HG03108 (cell line): ENCODE data around the gene CERS6.
"Not testable (repeated sequence)": the region's sequence is repeated elsewhere in the genome, so short reads cannot be mapped to it uniquely, and the experiment has no call there.

ENCODE experiments used
- ATAC-seq: cut with Tn5 transposase; IDR thresholded peaks from one replicate; pipeline ENCODE4 v1.9.1; 2021; ENCODE audit warnings: moderate library complexity; ENCODE audit not compliant: unreplicated experiment

CERS6 gene

DNA sequence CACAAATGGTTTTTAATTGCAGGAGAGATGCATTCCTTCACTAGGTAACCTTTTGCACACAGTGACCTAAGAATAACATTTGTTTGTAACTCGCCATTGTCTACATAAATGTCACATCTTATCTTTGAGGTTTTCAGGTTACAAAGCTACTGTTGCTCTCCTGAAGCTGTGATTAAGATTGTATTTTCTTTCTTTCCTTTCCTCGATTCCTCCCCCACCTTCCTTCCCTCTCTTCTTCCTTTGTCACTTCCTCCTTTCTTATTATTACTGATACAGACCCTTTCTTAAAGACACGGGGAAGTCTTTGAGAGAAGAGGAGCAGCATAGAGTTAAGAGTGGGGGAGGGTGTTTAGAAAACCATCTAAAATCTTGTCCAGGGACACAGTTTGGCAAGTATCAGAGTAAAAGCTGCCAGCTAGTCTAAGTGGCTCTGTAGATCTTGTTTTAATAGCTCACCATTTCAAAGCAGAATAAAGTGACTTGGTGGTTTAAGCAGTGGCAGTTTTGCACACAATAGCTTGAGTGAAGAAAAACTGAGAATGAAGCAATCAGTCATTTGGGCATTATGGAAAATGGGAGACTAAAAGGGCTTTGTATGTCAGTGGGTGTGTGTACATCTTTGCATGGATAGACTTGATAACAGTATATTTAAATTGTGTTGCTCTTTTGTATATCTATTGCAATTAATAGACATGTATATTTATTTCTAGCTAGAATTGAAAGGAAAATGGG is 10.9 kb downstream of the CERS6 start:
- no peak for ATAC-seq

DNA sequence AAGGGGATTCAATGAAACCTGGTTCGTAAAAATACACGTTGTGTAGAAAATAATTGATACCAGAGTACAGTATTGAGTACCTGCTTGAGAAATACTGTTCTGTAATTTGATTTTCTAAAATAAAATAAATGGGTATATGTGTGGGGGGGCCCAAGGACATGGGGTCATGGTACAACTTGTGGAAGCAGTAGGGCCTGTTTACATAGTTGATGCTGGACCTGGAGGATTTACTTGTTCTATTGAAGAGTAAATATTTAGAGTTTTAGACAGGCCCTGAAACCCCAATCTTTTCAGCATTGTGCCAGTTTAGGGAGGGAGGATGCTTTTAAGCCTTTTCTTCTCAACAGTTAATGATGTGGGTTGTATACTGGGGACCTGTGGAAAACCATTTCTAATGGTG is 11.7 kb downstream of the CERS6 start:
- ATAC-seq, result no peak

DNA sequence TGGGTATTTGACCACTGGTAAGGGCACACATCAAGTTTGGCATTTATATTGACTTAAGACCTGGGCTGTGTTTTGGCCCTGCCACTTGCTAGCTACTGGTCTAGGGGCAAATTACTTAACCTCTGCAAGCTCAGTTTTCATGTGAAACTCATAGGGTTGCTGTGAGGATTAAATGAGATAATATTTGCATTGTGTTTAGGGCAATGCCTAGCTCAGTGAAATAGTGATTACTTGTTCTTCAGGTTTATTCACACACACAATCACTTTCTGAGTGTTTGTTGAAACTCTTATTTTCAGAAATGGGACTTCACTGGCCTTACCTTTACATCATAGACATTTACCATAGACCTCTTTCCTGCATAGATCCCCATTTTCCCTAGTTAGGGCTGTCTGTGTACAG is 12.3 kb downstream of the CERS6 start:
- no peak for ATAC-seq

DNA sequence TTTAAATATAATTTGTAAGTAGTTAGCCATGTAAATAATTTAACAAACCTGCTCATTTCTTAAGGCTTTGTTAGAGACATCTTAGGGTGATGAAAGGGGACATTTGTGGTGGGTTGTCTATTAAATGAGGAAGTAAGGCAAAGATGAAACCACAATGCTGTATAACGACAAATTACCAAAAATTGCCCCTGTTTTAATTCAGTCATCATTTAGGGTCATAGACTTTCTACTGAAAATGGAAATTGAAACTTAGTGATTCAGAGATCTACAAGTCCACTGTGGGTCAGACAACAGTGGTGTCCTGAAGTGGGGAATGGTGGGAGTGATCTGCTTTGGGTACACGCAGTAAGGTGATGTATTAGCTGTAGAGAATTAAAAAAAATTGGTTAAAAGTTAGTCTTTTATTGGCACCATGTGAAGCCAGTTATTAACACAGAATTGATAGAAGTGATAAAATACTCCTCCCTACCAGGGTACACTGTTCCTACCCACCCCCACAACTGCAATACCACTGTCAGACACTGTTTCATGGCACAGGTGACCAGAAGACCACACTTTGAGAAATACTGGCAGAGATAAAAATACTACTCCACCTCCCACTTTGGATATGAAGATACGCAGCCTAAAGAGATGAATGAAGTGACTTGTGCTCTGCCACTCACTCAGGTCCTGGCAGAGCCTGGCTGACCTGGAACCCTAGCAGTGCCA is 13.4 kb downstream of the CERS6 start:
- ATAC-seq, result peak; percentile 52

- ATAC-seq, result peak; percentile 34
Measured at GRCh38 chr2:168470320-168471162, 14.5 kb downstream of the CERS6 start.

GRCh38 chr2:168471163-168471475 is 15.0 kb downstream of the CERS6 start:
- ATAC-seq, result no peak

DNA sequence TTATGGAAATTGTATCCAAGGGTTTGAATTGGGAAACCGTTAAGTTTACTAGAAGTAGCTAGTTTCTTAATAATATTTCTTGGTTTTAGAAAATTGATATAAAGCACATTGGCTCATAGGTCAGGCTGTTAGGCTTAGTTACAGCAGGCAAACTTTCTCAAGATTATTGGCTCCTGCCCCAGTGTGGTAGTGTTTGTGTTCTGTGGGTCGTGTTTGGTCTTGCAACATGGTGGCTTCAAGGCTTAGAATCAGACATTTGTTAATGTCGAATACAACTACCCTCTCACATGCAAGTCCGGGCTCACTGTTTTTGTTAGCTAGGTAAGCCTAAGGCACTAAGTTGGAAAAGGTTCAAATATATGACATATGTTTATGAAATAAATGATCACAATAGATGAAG is 19.6 kb downstream of the CERS6 start:
- ATAC-seq, result no peak

GRCh38 chr2:168478206-168478605 is 22.1 kb downstream of the CERS6 start:
- no peak for ATAC-seq

- no peak for ATAC-seq
Measured at GRCh38 chr2:168480356-168480755, 24.3 kb downstream of the CERS6 start.

DNA sequence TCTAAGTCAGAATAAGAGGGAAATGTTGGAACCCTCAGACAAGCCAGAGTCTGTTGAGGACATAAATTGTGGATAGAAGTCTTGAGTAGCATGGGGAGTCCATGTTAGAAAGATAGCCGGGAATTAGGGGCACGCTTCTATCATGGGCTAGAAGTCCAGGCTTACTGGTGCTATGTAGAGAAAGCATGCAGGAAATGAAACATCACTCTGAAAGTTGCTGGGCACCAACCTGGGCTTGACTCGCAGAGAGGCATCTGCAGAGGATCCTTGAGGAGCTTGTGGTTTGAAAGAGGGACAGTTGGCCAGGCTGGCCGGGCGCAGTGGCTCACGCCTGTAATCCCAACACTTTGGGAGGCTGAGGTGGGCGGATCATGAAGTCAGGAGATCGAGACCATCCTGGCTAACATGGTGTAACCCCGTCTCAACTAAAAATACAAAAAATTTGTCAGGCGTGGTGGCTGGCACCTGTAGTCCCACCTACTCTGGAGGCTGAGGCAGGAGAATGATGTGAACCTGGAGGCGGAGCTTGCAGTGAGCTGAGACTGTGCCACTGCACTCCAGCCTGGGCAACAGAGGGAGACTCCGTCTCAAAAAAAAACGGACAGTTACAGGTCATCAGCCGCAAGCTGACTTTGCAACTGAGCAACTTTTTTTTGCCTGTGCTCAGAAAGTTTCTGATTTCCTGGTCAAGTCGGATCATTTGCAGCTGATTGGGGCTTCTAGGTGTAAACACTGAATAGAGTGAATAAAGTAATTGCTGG is 24.9 kb downstream of the CERS6 start:
- ATAC-seq, result no peak

GRCh38 chr2:168482269-168482668 is 26.2 kb downstream of the CERS6 start:
- no peak for ATAC-seq

GRCh38 chr2:168482952-168483831 is 27.1 kb downstream of the CERS6 start:
- no peak for ATAC-seq

- no peak for ATAC-seq
Measured at GRCh38 chr2:168486477-168486876, 30.4 kb downstream of the CERS6 start.

- ATAC-seq, result peak; percentile 88
Measured at GRCh38 chr2:168490015-168490874, 34.2 kb downstream of the CERS6 start.

GRCh38 chr2:168490946-168491605 is 35.0 kb downstream of the CERS6 start:
- no peak for ATAC-seq

GRCh38 chr2:168491728-168492127 is 35.7 kb downstream of the CERS6 start:
- not testable (repeated sequence) for ATAC-seq

DNA sequence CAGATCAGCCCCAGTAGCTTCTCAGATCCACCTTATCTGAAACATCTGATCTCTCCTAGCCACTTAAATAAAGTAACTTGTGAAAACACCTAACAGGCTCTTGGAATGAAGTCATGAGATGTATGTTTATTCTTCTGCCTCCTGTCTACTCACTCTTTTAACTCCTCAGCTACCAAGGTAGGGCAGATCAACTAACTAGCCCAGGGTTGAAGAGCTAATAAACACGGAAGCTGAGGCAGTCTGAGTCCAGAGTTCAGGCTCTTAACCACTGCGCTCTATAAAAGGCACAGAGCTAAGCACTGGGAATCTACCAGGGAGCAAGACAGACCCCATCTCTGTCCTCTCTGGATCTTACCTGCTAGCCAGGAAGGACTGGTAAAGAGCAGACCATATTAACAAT is 37.1 kb downstream of the CERS6 start:
- ATAC-seq, result not testable (repeated sequence)

- no peak for ATAC-seq
Measured at GRCh38 chr2:168494190-168494711, 38.2 kb downstream of the CERS6 start.
